ES-I3 (cell line): ENCODE data around the gene HEATR5B.
"Not testable (repeated sequence)": the region's sequence is repeated elsewhere in the genome, so short reads cannot be mapped to it uniquely, and the experiment has no call there.

Source experiments
- H3K36me3 ChIP-seq: 2 replicates; pipeline ENCODE4 v1.6.1; 2013; ENCODE audit warnings: mild to moderate bottlenecking, low read length, control low read depth, moderate library complexity; ENCODE audit not compliant: insufficient read depth
- H3K4me1 ChIP-seq: 2 replicates; pipeline ENCODE4 v1.6.1; 2013; ENCODE audit warnings: mild to moderate bottlenecking, control low read depth, low read length; ENCODE audit not compliant: insufficient read depth
- H3K9ac ChIP-seq: 2 replicates; pipeline ENCODE4 v1.6.1; 2013; ENCODE audit warnings: low read depth, mild to moderate bottlenecking, low read length, moderate library complexity
- H3K9me3 ChIP-seq: 2 replicates; pipeline ENCODE4 v1.6.1; 2013; ENCODE audit warnings: mild to moderate bottlenecking, low read length, moderate library complexity; ENCODE audit not compliant: control insufficient read depth, insufficient read depth

HEATR5B gene

DNA sequence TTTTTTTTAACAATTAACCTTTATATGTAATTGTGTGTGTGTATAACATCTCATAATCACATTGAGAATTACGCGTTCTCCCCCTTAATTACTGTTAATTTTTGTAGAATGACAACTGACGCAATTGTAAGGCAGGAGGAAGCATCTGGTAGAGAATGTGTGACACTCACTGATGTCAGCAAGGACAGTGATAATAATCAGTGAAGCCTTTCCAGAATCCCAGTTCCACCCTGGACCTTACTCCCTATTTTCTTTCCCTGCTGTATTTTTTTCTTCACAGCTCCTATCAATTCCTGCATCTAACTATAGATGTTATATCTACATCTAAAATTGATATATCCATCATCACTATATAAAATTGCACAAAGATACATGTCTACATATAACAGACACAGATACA, 101.7 kb downstream of the HEATR5B start:
- Histone ChIP-seq H3K4me1 (no peaks in the 10 kb centered on the region), H3K36me3 (no peaks in the 10 kb centered on the region), H3K9me3 (no peaks in the 10 kb centered on the region), H3K9ac (no peak overlapping the region)

GRCh38 chr2:36981911-36982310, 102.3 kb downstream of the HEATR5B start:
- Histone ChIP-seq H3K36me3 (no peaks in the 10 kb centered on the region), H3K4me1 (no peaks in the 10 kb centered on the region), H3K9me3 (no peaks in the 10 kb centered on the region), H3K9ac (no peak overlapping the region)

DNA sequence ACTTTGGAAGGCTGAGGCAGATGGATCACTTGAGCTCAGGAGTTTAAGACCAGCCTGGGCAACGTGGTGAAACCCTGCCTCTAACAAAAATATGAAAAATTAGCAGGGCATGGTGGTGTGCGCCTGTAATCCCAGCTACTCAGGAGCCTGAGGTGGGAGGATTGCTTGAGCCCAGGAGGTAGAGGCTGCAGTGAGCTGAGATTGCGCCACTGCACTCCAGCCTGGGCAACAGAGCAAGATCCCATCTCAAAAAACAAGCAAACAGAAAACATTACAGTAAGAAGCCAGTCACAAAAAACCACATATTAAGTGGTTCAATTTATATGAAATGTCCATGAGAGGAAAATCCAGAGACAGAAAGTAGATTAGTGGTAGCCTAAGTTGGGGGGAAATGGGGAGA, 105.2 kb downstream of the HEATR5B start:
- not testable (repeated sequence) for H3K4me1 ChIP-seq, H3K36me3 ChIP-seq, H3K9me3 ChIP-seq, H3K9ac ChIP-seq

DNA sequence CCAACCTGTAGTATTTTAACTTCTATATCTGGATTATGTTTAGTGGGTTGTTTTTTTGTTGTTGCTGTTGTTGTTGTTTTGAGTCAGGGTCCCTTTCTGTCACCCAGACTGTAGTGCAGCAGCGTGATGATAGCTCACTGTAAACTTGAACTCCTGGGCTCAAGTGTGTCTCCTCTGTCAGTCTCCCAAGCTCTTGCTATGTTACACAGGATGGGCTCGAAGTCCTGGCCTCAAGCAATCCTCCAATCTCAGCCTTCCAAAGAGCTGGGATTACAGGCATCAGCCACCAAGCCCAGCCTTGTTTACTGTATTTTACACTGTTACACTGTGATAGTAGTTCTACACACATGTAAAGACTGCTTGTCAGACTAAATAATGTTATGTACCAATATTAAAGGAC, 108.1 kb downstream of the HEATR5B start:
- H3K9ac ChIP-seq, result no peak overlapping the region
- no peaks in the 10 kb centered on the region for H3K9me3 ChIP-seq
- H3K36me3 ChIP-seq, result no peaks in the 10 kb centered on the region
- H3K4me1 ChIP-seq, result 0 out of 2 replicates have a peak, but pooled peaks cover 4% of the 10 kb centered on the region

GRCh38 chr2:36975306-36975705, 108.9 kb downstream of the HEATR5B start:
- H3K36me3 ChIP-seq, result no peaks in the 10 kb centered on the region
- no peaks in the 10 kb centered on the region for H3K9me3 ChIP-seq
- H3K9ac ChIP-seq, result no peak overlapping the region
- 0 out of 2 replicates have a peak, but pooled peaks cover 4% of the 10 kb centered on the region for H3K4me1 ChIP-seq

- Histone ChIP-seq H3K36me3 (no peaks in the 10 kb centered on the region), H3K4me1 (peaks cover 7% of the 10 kb centered on the region), H3K9ac (no peak overlapping the region), H3K9me3 (no peaks in the 10 kb centered on the region)
Observed at GRCh38 chr2:36973320-36973719, 110.9 kb downstream of the HEATR5B start.

DNA sequence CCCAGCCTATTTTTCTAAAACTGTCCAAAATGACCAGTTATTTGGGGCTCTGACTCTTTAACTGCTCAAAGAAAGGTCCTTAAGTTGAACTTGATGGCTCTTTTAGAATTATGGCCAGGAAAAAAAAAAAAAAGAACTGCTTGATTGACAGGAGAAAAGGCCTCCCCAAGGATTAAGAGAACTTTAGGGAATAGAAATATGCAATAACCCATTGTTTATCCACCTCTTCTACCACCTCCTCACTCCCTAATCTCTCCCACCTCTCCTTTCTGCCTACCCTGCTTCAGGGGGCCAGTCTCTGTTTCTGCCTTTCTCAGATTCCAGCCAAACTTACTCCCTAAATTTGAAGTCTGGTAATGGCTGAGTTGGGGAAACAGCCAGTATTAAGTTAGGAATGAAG, 112.2 kb downstream of the HEATR5B start:
- H3K36me3 ChIP-seq, result no peaks in the 10 kb centered on the region
- no peak overlapping the region for H3K9ac ChIP-seq

GRCh38 chr2:36967236-36967876, 116.8 kb downstream of the HEATR5B start:
- peak overlapping the region; percentile 60 for H3K9ac ChIP-seq
- H3K4me1 ChIP-seq, result peaks cover 15% of the 10 kb centered on the region
- H3K36me3 ChIP-seq, result no peaks in the 10 kb centered on the region
- no peaks in the 10 kb centered on the region for H3K9me3 ChIP-seq

More for the DNA sequence above, 112.2 kb downstream of the HEATR5B start:
- Histone ChIP-seq H3K4me1 (peaks cover 15% of the 10 kb centered on the region), H3K9me3 (no peaks in the 10 kb centered on the region)

DNA sequence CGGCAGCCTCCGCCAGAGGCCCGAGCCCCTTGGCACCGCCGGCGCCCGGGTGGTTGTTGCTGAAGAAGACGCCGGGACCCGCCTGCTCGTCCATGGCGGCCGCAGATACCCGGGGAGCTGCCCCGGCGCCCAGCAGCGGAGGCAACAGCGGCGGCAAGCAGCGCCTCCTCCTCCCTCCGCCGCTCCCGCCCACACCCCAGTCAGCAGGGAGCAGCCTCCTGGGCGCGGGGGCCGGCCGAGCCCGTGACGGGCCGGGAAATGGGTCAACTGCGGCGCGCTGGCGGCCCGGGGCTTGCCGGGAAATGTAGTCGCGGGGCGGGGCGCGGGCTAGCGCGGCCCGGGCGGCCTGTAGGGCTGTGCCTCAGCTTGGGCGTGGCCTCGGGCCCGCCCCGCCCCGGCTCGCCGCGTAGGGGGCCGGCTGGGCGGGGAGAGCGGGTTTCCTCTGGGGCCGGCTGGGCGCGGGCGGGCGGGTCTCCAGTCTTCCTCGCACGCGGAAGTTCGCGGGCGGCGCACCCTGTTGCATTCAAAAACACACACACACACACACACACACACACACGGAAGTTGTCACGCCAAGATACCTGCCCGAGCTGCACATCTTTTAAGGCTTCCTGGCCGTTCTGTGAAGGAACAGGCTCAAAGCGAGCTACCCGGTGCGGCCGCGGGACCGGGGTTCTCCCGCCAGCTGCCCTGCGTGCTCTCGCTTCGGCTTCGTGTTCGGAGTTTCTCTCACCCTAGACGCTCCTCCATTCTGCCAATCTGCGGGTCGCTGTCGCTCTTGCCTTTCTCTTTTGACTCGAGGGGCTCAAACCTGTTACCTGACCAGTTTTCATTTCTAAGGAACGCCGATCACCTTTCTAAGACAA, 117.6 kb downstream of the HEATR5B start, which contains the start of gene STRN:
Gene STRN, minus strand, starts transcription at position 167 of the 866 bp plus-strand sequence. Its CDS starts 73 bp downstream, at position 94.
- Histone ChIP-seq H3K36me3 (no peaks in the 10 kb centered on the region), H3K9ac (peak within 1 kb of the TSS; percentile 67), H3K9me3 (no peaks in the 10 kb centered on the region), H3K4me1 (peaks cover 21% of the 10 kb centered on the region)

DNA sequence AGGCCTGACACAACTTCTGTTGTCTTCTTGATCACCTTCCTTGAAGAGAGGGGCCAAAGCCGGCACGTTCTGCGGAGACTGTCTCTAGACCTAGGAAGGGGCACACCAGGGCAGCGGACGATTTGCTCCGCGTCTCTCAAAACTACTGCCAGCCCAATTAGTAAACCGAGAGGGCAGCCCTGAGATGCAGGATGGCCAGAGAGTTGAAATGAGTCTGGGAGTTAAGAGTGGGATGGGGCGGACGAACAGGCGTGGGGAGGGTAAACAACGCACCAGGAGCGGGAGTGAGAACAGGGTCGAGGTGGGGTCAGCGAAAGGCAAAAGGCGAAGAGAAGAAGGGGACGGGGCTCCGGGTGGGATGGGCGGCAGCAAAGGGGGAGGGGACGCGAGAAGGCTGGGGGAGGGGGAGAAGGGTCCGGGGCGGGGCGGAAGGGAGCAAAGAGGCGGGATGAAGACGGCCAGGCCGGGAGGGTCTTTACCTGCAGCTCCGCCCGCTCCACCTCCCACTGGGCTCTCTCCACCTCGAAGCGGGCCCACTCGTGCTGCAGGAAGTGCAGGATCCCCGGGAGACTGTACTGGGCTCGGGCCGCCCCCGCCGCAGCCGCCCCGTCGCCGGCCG, 118.3 kb downstream of the HEATR5B start:
- peaks cover 25% of the 10 kb centered on the region for H3K4me1 ChIP-seq
- peak overlapping the region; percentile 67 for H3K9ac ChIP-seq
- H3K36me3 ChIP-seq, result no peaks in the 10 kb centered on the region
- no peaks in the 10 kb centered on the region for H3K9me3 ChIP-seq

DNA sequence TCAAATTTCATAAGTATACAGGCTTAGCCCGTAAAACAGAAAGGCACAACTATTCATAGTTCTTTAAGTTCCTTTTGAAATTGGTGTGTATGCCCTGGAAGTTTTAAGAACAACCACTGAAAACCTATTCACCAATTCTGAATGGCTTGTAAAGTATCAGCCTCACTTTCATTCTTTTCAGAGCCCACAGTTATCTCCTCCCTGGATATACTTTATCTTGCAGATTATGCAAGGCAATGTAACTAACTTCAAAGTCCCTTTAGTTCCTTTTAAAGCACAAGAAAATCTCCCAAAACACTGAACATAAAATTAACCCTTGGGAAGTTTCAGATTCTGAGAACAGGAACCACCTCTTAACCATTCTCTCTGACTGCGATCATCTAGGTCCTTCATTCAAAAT, 119.0 kb downstream of the HEATR5B start:
- Histone ChIP-seq H3K36me3 (no peaks in the 10 kb centered on the region), H3K9me3 (no peaks in the 10 kb centered on the region), H3K9ac (peak overlapping the region; percentile 67), H3K4me1 (peaks cover 29% of the 10 kb centered on the region)

- Histone ChIP-seq H3K4me1 (peaks cover 29% of the 10 kb centered on the region), H3K9ac (peak overlapping the region; percentile 67), H3K9me3 (no peaks in the 10 kb centered on the region), H3K36me3 (no peaks in the 10 kb centered on the region)
Observed at GRCh38 chr2:36964496-36965058, 119.6 kb downstream of the HEATR5B start.

- Histone ChIP-seq H3K9me3 (no peaks in the 10 kb centered on the region), H3K4me1 (peaks cover 29% of the 10 kb centered on the region), H3K9ac (no peak overlapping the region), H3K36me3 (no peaks in the 10 kb centered on the region)
Observed at GRCh38 chr2:36963734-36964133, 120.4 kb downstream of the HEATR5B start.

GRCh38 chr2:36963106-36963505, 121.1 kb downstream of the HEATR5B start:
- no peaks in the 10 kb centered on the region for H3K36me3 ChIP-seq
- H3K9ac ChIP-seq, result no peak overlapping the region
- no peaks in the 10 kb centered on the region for H3K9me3 ChIP-seq
- peaks cover 23% of the 10 kb centered on the region for H3K4me1 ChIP-seq
